COR-L47 (cell line): Measurements from ENCODE around the gene XAF1.
"Not testable (repeated sequence)": the region's sequence is repeated elsewhere in the genome, so short reads cannot be mapped to it uniquely, and the experiment has no call there.

Experiments
- DNase-seq: peaks from one replicate; lab custom pipeline; 2025; lab: John Stamatoyannopoulos, UW

Gene XAF1

GRCh38 chr17:6755731-6756184 is at the start of gene XAF1:
XAF1 (plus strand) TSS chr17:6756046; CDS start chr17:6756079, 33 bp downstream.
- DNase-seq, result no peak

GRCh38 chr17:6706499-6706898 is 49.3 kb upstream of the XAF1 start:
- DNase-seq, result no peak

- no peak for DNase-seq
Observed at GRCh38 chr17:6706996-6707395, 48.9 kb upstream of the XAF1 start.

- DNase-seq, result no peak
Observed at GRCh38 chr17:6708357-6708961, 47.4 kb upstream of the XAF1 start.

- DNase-seq, result no peak
Observed at GRCh38 chr17:6710317-6710716, 45.5 kb upstream of the XAF1 start.

- no peak for DNase-seq
Observed at GRCh38 chr17:6711081-6711674, 44.7 kb upstream of the XAF1 start.

- no peak for DNase-seq
Observed at GRCh38 chr17:6711681-6712057, 44.2 kb upstream of the XAF1 start.

- DNase-seq, result no peak
Observed at GRCh38 chr17:6712058-6712853, 43.6 kb upstream of the XAF1 start.

GRCh38 chr17:6712854-6713129 is 43.1 kb upstream of the XAF1 start:
- no peak for DNase-seq

GRCh38 chr17:6713130-6713917 is 42.5 kb upstream of the XAF1 start, which contains the start of gene SLC13A5:
SLC13A5 (minus strand) TSS chr17:6713369; CDS start chr17:6713333, 36 bp downstream.
- DNase-seq, result no peak

GRCh38 chr17:6713918-6714271 is 42.0 kb upstream of the XAF1 start:
- DNase-seq, result no peak

- no peak for DNase-seq
Observed at GRCh38 chr17:6714315-6714874, 41.5 kb upstream of the XAF1 start.

GRCh38 chr17:6716736-6717135 is 39.1 kb upstream of the XAF1 start:
- DNase-seq, result no peak

GRCh38 chr17:6721744-6722143 is 34.1 kb upstream of the XAF1 start:
- no peak for DNase-seq

GRCh38 chr17:6724009-6724408 is 31.8 kb upstream of the XAF1 start:
- no peak for DNase-seq

- DNase-seq, result no peak
Observed at GRCh38 chr17:6729531-6729930, 26.3 kb upstream of the XAF1 start.

GRCh38 chr17:6746665-6747064 is 9.2 kb upstream of the XAF1 start:
- DNase-seq, result not testable (repeated sequence)

- DNase-seq, result no peak
Observed at GRCh38 chr17:6748617-6749016, 7.2 kb upstream of the XAF1 start.

GRCh38 chr17:6749519-6749918 is 6.3 kb upstream of the XAF1 start:
- no peak for DNase-seq

GRCh38 chr17:6752068-6752909 is 3.6 kb upstream of the XAF1 start:
- no peak for DNase-seq

- DNase-seq, result no peak
Observed at GRCh38 chr17:6753006-6753445, 2.8 kb upstream of the XAF1 start.
